A549 (cell line): ENCODE measurements around the gene PTPRA. TPM values are rescaled to one million over a fixed set of nuclear protein-coding genes. Genes with fewer than 3 reads are reported as not detected.
"Not testable (repeated sequence)": the region's sequence is repeated elsewhere in the genome, so short reads cannot be mapped to it uniquely, and the experiment has no call there.

Experiments
- ATAC-seq, 2 experiments: fragments of 200-7000 bp in 1 of 2; fragments of >200 bp in 1 of 2; cut with Nextera tagmentation in 1 of 2; cut with Tn5 transposase in 1 of 2; 3 replicates each; pipeline versions ENCODE4 v1.8.0 to v1.9.1; 2018 to 2020; ENCODE audit warnings: mild to moderate bottlenecking in 1 of 2, moderate library complexity in 1 of 2
- CTCF ChIA-PET: fragments of 300-600 bp; sonication (Branson Sonifier 250); formaldehyde crosslinking; extraction: SDS; loops from one replicate; lab custom pipeline; 2021; ENCODE audit warnings: antibody characterized with exemption, inconsistent platforms; lab: Yijun Ruan, JAX
- POLR2A ChIA-PET: fragments of 350-600 bp; formaldehyde crosslinking; extraction: SDS; loops from one replicate; lab custom pipeline; 2021; ENCODE audit warnings: antibody characterized with exemption, inconsistent platforms; lab: Yijun Ruan, JAX
- DNase-seq, 2 experiments: peaks; one replicate each; pipeline versions ENCODE4 v3.0.0 to v3.0.0-alpha.2; 2011 to 2016; ENCODE audit warnings: low read depth in 1 of 2, low spot score in 1 of 2
- FAIRE-seq: peaks from 2 replicates; lab custom pipeline; 2011; peaks lifted over from hg19 to GRCh38; lab: Jason Lieb, UNC
- H3K27ac ChIP-seq, 2 experiments: fragments of >200 bp; sonication (Bioruptor Twin); formaldehyde crosslinking; 3 replicates each; pipeline ENCODE4 v1.5.1; 2016 to 2017
- H3K4me1 ChIP-seq: fragments of >200 bp; sonication (Bioruptor Twin); formaldehyde crosslinking; 3 replicates; pipeline ENCODE4 v1.6.1; 2016
- H3K4me2 ChIP-seq: fragments of >200 bp; sonication (Bioruptor Twin); formaldehyde crosslinking; 3 replicates; pipeline ENCODE4 v1.6.1; 2016
- H3K4me3 ChIP-seq: fragments of >200 bp; sonication (Bioruptor Twin); formaldehyde crosslinking; 3 replicates; pipeline ENCODE4 v1.5.1; 2016
- H3K9me3 ChIP-seq: fragments of >200 bp; sonication (Bioruptor Twin); formaldehyde crosslinking; 3 replicates; pipeline ENCODE4 v1.6.1; 2016
- EP300 ChIP-seq, 2 experiments: fragments of >200 bp; sonication (Bioruptor Twin); formaldehyde crosslinking; IDR thresholded peaks; 2 replicates in 1 of 2; 3 replicates in 1 of 2; pipeline ENCODE4 v1.6.1; 2016 to 2017
- FOSL2 ChIP-seq, 2 experiments: fragments of 450-650 bp in 1 of 2; fragments of >200 bp in 1 of 2; sonication (Bioruptor Twin) in 1 of 2; formaldehyde crosslinking; IDR thresholded peaks; 2 replicates each; pipeline versions ENCODE4 v1.5.0 to v1.6.1; 2016 to 2020; ENCODE audit warnings: mild to moderate bottlenecking in 1 of 2, moderate library complexity in 1 of 2
- FOXS1 ChIP-seq: fragments of 250-450 bp; sonication (Bioruptor Pico); IDR thresholded peaks from 2 replicates; pipeline ENCODE4 v1.5.0; 2020; ENCODE audit warnings: mild to moderate bottlenecking, moderate library complexity
- GATA3 ChIP-seq: IDR thresholded peaks from 2 replicates; pipeline ENCODE4 v1.6.1; 2012; ENCODE audit warnings: borderline replicate concordance
- HDAC2 ChIP-seq: fragments of 200-600 bp; sonication (generic); IDR thresholded peaks from 2 replicates; pipeline ENCODE4 v1.6.1; 2016
- HOXB5 ChIP-seq: fragments of 250-450 bp; sonication (Bioruptor Pico); IDR thresholded peaks from 2 replicates; pipeline ENCODE4 v1.5.0; 2020; ENCODE audit warnings: mild to moderate bottlenecking, moderate library complexity
- JUN ChIP-seq, 2 experiments: fragments of >200 bp; sonication (Bioruptor Twin); formaldehyde crosslinking; IDR thresholded peaks; 2 replicates in 1 of 2; 3 replicates in 1 of 2; pipeline ENCODE4 v1.6.1; 2016 to 2017
- JUNB ChIP-seq: fragments of >200 bp; sonication (Bioruptor Twin); formaldehyde crosslinking; IDR thresholded peaks from 2 replicates; pipeline ENCODE4 v1.6.1; 2016
- KDM5A ChIP-seq: fragments of 200-600 bp; sonication (generic); IDR thresholded peaks from 2 replicates; pipeline ENCODE4 v1.6.1; 2016; ENCODE audit warnings: antibody characterized with exemption, mild to moderate bottlenecking
- MAFK ChIP-seq: fragments of 450-650 bp; IDR thresholded peaks from 2 replicates; pipeline ENCODE4 v1.6.1; 2014; ENCODE audit not compliant: partially characterized antibody
- MAZ ChIP-seq: fragments of 150-350 bp; IDR thresholded peaks from 2 replicates; pipeline ENCODE4 v1.6.1; 2014; ENCODE audit warnings: antibody characterized with exemption, low read depth, low read length, borderline replicate concordance
- NPAS2 ChIP-seq: fragments of 250-450 bp; sonication (Bioruptor Pico); IDR thresholded peaks from 2 replicates; pipeline ENCODE4 v1.8.0; 2022; ENCODE audit warnings: mild to moderate bottlenecking, moderate library complexity, borderline replicate concordance
- POLR2A ChIP-seq: IDR thresholded peaks from 2 replicates; pipeline ENCODE4 v1.6.1; 2012; ENCODE audit warnings: mild to moderate bottlenecking, low read length
- POLR2AphosphoS2 ChIP-seq: conservative IDR thresholded peaks from 2 replicates; pipeline ENCODE4 v1.6.1; 2012; ENCODE audit warnings: low read length, improper control_type of control experiment, inconsistent platforms
- RCOR1 ChIP-seq: fragments of 150-350 bp; IDR thresholded peaks from 2 replicates; pipeline ENCODE4 v1.6.1; 2014; ENCODE audit warnings: antibody characterized with exemption, low read length, low read depth
- RNF2 ChIP-seq: fragments of 200-600 bp; sonication (generic); IDR thresholded peaks from 2 replicates; pipeline ENCODE4 v1.6.1; 2016; ENCODE audit warnings: low read depth, mild to moderate bottlenecking, antibody characterized with exemption, moderate library complexity, borderline replicate concordance
- SMC3 ChIP-seq: fragments of >200 bp; sonication (Bioruptor Twin); formaldehyde crosslinking; IDR thresholded peaks from 3 replicates; pipeline ENCODE4 v1.6.1; 2018; ENCODE audit warnings: inconsistent platforms
- ZFP36 ChIP-seq: fragments of 450-650 bp; IDR thresholded peaks from 2 replicates; pipeline ENCODE4 v1.6.1; 2014; ENCODE audit warnings: borderline replicate concordance; ENCODE audit not compliant: partially characterized antibody
- whole genome bisulfite sequencing: methylation state at CpG from one replicate; pipeline ENCODE4 v1.1.6; 2017; ENCODE audit errors: missing lambda C conversion rate; 5-methylcytosine and 5-hydroxymethylcytosine counted together
- polyA plus RNA-seq, 4 experiments: library from polyadenylated mRNA; depleted of rRNA in 3 of 4; stranded (reverse); fragments of >200 nt; fragmentation: RNase III in 1 of 4; extraction: RNeasy Plus Mini Kit Qiagen cat#74134 plus additional on column Dnase treatment in 1 of 4; gene quantifications; 2 replicates in 3 of 4; 3 replicates in 1 of 4; pipeline ENCODE4 v1.2.3, GENCODE V29; 2011 to 2017
- TF ChIP-seq, protein P1 (sequence below): IDR thresholded peaks from 2 replicates; pipeline ENCODE4 v1.6.1; 2012
- TF ChIP-seq, protein P2 (sequence below): fragments of 450-650 bp; IDR thresholded peaks from 2 replicates; pipeline ENCODE4 v1.6.1; 2014; ENCODE audit warnings: antibody characterized with exemption
- TF ChIP-seq, protein P3 (sequence below): fragments of 250-450 bp; sonication (Bioruptor Pico); IDR thresholded peaks from 2 replicates; pipeline ENCODE4 v1.5.0; 2020; ENCODE audit warnings: low read depth, mild to moderate bottlenecking, moderate library complexity
- TF ChIP-seq, protein P4 (sequence below): fragments of >200 bp; sonication (Bioruptor Twin); formaldehyde crosslinking; IDR thresholded peaks from 2 replicates; pipeline ENCODE4 v1.6.1; 2016

PTPRA gene
- polyA plus RNA-seq, 2 of the 4 experiments (the other 2 are of a cell fraction): 29.2 to 83.2 TPM

DNA sequence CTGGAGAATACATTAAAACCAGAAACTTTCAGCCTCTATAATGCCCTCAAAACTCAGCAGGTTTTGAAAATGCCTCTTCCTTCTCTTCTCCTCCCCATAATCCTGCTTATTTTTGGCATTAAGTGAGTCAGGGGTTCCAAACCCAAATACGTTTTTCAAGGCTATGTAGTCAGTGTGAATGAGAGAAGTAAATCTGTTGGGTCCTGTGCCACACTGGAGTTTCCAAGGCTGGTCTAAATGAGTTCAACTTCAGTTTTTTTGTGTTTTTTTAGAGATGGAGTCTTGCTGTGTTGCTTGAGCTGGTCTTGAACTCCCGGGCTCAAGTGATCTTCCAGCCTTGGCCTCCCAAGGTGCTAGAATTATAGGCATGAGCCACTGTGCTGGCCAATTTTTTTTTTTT is 20.9 kb downstream of the PTPRA start:
- POLR2A ChIA-PET: no interaction called here
- Histone ChIP-seq H3K27ac (no peak overlapping the region), H3K4me2 (no peak overlapping the region), H3K4me3 (no peak overlapping the region), H3K9me3 (peaks cover 7% of the 10 kb centered on the region; the same call in 2 of the 3 replicates), H3K4me1 (peaks cover 11% of the 10 kb centered on the region; the same call in 2 of the 3 replicates)
- TF ChIP-seq MAFK (no peak), SMC3 (no peak), NPAS2 (no peak), KDM5A (no peak), RCOR1 (no peak), FOXS1 (CRISPR knock-in tag) (no peak), POLR2A (no peak), ZFP36 (no peak), GATA3 (no peak)
- TF ChIP-seq, protein P1, sequence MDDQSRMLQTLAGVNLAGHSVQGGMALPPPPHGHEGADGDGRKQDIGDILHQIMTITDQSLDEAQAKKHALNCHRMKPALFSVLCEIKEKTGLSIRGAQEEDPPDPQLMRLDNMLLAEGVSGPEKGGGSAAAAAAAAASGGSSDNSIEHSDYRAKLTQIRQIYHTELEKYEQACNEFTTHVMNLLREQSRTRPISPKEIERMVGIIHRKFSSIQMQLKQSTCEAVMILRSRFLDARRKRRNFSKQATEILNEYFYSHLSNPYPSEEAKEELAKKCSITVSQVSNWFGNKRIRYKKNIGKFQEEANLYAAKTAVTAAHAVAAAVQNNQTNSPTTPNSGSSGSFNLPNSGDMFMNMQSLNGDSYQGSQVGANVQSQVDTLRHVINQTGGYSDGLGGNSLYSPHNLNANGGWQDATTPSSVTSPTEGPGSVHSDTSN: no peak
- TF ChIP-seq, protein P2, sequence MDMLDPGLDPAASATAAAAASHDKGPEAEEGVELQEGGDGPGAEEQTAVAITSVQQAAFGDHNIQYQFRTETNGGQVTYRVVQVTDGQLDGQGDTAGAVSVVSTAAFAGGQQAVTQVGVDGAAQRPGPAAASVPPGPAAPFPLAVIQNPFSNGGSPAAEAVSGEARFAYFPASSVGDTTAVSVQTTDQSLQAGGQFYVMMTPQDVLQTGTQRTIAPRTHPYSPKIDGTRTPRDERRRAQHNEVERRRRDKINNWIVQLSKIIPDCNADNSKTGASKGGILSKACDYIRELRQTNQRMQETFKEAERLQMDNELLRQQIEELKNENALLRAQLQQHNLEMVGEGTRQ: no peak
- ATAC-seq (no peak), DNase-seq (no peak), FAIRE-seq (no peak)
- 86% methylated on average over 2 of the region's 2 CpGs for WGBS
- CTCF ChIA-PET: interaction anchor here (0.6 kb wide), 2 partner anchors 85 to 206 kb away, joined by 3 read pairs; no protein-coding TSS in a partner anchor

DNA sequence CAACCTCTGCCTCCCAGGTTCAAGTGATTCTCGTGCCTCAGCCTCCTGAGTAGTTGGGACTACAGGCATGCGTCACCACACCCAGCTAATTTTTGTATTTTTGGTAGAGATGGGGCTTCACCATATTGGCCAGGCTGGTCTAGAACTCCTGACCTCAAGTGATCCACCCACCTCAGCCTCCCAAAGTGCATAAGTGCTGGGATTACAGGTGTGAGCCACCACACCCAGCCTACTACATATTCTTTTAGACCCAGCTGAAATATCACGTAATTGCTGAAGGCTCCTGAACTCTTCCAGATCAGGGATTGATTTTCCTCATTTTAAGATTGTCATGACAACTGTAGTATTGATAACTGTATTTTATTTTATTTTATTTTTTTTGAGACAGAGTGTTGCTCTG is 21.9 kb downstream of the PTPRA start:
- CTCF ChIA-PET, H3K27ac ChIP-seq, DNase-seq, FAIRE-seq, H3K4me3 ChIP-seq, H3K4me2 ChIP-seq, POLR2A ChIA-PET, H3K9me3 ChIP-seq, ATAC-seq: not testable (repeated sequence)
- H3K4me1 ChIP-seq: peaks cover 10% of the 10 kb centered on the region; the same call in 2 of the 3 replicates
- WGBS: 97% methylated on average over 3 of the region's 3 CpGs

DNA sequence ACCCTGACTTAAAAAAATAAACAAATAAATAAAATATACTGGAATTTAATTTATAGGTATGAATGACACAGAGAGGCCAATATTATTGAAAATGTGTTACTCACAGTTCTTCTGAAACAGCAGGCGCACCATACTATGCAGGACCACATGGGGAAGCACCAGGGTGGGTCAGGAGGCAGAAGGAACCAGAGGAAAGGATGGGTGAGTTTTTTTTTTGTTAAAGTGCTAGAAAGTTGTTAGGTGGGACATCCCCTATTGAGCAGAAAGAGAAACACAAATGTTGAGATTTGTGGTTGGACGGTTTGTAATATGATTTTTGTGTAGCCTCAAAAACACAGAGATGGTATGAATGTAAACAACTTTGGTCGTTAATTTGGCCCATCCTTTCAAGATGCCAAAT is 26.0 kb downstream of the PTPRA start:
- FAIRE-seq (no peak), ATAC-seq (no peak), DNase-seq (no peak)
- 87% methylated on average over 3 of the region's 3 CpGs for WGBS
- no peak for TF ChIP-seq ZFP36
- TF ChIP-seq HOXB5 (CRISPR knock-in tag): no peak
- TF ChIP-seq MAZ: no peak
- TF ChIP-seq EP300 (IDR thresholded peaks at IDR 0.05): no peak
- TF ChIP-seq JUN (IDR thresholded peaks at IDR 0.05): no peak
- no peak for TF ChIP-seq HDAC2
- no peak for TF ChIP-seq POLR2AphosphoS2
- TF ChIP-seq, protein P3, sequence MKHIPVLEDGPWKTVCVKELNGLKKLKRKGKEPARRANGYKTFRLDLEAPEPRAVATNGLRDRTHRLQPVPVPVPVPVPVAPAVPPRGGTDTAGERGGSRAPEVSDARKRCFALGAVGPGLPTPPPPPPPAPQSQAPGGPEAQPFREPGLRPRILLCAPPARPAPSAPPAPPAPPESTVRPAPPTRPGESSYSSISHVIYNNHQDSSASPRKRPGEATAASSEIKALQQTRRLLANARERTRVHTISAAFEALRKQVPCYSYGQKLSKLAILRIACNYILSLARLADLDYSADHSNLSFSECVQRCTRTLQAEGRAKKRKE (CRISPR knock-in tag): no peak
- TF ChIP-seq, protein P4, sequence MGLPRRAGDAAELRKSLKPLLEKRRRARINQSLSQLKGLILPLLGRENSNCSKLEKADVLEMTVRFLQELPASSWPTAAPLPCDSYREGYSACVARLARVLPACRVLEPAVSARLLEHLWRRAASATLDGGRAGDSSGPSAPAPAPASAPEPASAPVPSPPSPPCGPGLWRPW: no peak
- TF ChIP-seq FOSL2 (IDR thresholded peaks at IDR 0.05): no peak
- TF ChIP-seq FOSL2 (CRISPR knock-in tag; IDR thresholded peaks at IDR 0.05): no peak
- no peak for TF ChIP-seq JUNB
- no peak for TF ChIP-seq RNF2
- Histone ChIP-seq H3K4me3 (no peak overlapping the region), H3K4me2 (no peak overlapping the region), H3K27ac (no peak overlapping the region), H3K9me3 (peaks cover 7% of the 10 kb centered on the region; the same call in 2 of the 3 replicates), H3K4me1 (no peaks in the 10 kb centered on the region)
- CTCF ChIA-PET: no interaction called here
- POLR2A ChIA-PET: interaction anchor here (0.8 kb wide), 1 partner anchor 11 kb away, joined by 3 read pairs; no protein-coding TSS in a partner anchor
